Measurements from ENCODE around the gene ARL5A. TPM values are rescaled to one million over a fixed set of nuclear protein-coding genes. Genes with fewer than 3 reads are reported as not detected.

ARL5A gene
- total RNA-seq, 4 donors from 2014 or later, result 44.2 to 63.5 (median 55.0) TPM

DNA sequence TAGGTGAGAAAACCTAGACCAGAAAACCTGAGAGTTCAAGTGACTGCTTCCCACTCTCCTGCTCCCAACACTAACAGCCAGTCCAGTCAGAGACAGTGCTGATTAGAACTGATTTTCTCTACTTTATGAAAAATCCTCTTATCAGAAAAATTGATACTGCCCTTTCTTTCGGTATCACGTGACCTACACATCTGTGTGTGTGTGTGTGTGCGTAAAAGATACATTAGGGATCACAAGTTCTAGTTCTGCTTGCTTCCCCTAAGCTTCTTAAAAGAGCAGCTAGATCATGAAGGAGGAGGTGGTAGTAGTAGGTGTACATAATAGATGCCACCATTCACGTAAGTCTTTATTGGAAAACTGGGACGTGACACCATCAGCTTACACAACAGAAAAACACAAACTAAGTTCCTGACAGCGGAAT, 1.5 kb downstream of the ARL5A start:
- DNase-seq (ENCODE audit: low spot score), result no peak
- ATAC-seq (ENCODE audit: low FRiP score), result no peak
- TF ChIP-seq, protein P1, sequence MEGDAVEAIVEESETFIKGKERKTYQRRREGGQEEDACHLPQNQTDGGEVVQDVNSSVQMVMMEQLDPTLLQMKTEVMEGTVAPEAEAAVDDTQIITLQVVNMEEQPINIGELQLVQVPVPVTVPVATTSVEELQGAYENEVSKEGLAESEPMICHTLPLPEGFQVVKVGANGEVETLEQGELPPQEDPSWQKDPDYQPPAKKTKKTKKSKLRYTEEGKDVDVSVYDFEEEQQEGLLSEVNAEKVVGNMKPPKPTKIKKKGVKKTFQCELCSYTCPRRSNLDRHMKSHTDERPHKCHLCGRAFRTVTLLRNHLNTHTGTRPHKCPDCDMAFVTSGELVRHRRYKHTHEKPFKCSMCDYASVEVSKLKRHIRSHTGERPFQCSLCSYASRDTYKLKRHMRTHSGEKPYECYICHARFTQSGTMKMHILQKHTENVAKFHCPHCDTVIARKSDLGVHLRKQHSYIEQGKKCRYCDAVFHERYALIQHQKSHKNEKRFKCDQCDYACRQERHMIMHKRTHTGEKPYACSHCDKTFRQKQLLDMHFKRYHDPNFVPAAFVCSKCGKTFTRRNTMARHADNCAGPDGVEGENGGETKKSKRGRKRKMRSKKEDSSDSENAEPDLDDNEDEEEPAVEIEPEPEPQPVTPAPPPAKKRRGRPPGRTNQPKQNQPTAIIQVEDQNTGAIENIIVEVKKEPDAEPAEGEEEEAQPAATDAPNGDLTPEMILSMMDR (IDR thresholded peaks at IDR 0.05), result no peak

DNA sequence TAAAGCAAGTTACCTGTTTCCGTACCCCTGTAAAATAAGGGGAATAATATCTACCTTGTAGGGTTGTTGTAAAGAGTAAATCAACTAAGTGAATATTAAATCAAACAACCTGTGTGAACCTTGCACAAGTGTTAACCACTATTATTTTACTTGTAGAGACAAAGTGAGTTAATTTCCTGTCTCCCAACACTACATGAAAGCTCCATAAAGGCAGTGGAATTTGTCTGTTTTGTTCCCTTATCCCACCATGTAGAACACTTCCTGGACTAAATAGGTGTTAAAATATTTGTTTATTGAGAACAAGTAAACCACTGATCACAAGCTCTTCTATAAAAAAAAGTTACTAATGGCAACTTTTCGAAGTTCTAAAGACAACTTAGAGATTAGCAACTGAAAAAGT, 3.3 kb downstream of the ARL5A start:
- no peak for ATAC-seq (ENCODE audit: low FRiP score)

DNA sequence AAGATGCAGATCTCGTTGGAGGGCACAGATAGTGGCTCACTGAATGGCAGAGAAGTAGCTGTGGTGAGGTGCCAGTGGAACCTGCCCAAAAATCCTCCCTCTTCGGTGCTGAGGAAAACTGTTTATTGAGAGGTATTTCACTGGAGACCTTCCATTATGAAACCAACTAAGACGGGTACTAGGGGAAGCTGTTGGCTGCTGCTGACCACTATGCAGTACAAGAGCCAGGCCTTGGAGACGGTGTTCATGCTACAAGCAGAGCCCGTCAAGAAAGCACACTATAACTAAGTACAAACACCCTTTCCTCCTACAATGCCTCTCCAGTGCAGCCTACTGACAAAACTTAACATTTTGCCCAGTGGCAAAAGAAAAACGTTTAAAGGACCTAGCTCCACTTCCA, 4.6 kb downstream of the ARL5A start:
- no peak for DNase-seq (ENCODE audit: low spot score)
- TF ChIP-seq, protein P1 (IDR thresholded peaks at IDR 0.05), result no peak
- no peak for ATAC-seq (ENCODE audit: low FRiP score)

More for the DNA sequence above, 3.3 kb downstream of the ARL5A start:
- DNase-seq (ENCODE audit: low spot score), result no peak
- TF ChIP-seq, protein P1 (IDR thresholded peaks at IDR 0.05), result no peak

DNA sequence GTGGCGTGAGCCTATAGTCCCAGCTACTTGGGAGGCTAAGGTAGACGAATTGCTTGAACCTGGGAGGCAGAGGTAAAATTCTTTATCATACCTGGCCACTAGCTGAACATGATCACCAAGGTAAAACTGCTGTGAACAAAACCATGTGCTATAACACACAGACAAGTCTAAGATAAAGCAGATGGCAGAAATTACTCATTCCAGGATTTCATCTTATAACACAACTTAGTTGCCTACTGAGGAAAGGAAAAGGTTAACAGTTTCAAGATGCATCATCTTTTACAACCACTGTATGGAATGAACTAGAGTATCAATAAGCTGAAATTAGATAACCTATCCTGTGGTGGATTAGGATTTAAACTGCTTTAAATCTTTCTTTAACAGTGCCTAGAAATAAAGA, 8.3 kb downstream of the ARL5A start:
- DNase-seq (ENCODE audit: low spot score), result no peak
- TF ChIP-seq, protein P1 (IDR thresholded peaks at IDR 0.05), result no peak
- ATAC-seq (ENCODE audit: low FRiP score), result no peak

DNA sequence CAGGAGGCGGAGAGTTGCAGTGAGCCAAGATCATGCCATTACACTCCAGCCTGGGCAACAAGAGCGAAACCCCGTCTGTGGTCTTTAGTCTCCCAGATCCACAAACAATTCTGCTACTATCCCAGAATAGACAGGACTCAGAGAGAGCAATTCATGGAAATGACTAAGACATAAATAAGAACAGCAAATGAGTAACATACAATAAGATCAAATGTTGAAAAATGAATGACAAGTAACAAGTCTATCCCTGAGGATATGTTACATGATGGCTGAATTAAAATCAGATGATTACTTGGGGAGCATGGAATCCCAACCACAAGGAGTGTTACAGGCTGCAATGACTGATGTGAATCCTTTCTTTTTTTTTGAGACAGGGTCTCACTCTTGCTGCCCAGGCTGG, 10.3 kb downstream of the ARL5A start:
- DNase-seq (ENCODE audit: low spot score) (no peak), ATAC-seq (ENCODE audit: low FRiP score) (no peak)
- TF ChIP-seq, protein P1 (IDR thresholded peaks at IDR 0.05), result no peak

DNA sequence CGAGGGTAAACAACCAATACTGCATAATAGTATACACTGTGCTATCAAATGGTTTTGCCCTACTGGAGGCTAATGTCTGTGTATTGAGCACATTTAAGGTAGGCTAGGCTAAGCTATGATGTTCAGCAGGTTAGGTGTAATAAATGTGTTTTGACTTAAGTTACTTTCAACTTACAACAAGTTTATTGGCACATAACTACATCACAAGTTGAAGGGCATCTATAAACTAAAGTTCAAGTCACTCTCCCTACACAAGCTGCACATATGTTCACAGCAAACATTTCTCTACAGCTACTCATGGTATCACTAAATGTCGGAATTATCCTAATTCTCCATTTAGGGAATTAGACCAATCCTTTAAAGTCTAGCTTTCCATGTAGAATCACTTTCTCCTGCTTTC, 11.4 kb downstream of the ARL5A start:
- ATAC-seq (ENCODE audit: low FRiP score), result no peak
- DNase-seq (ENCODE audit: low spot score), result no peak
- TF ChIP-seq, protein P1 (IDR thresholded peaks at IDR 0.05), result no peak

DNA sequence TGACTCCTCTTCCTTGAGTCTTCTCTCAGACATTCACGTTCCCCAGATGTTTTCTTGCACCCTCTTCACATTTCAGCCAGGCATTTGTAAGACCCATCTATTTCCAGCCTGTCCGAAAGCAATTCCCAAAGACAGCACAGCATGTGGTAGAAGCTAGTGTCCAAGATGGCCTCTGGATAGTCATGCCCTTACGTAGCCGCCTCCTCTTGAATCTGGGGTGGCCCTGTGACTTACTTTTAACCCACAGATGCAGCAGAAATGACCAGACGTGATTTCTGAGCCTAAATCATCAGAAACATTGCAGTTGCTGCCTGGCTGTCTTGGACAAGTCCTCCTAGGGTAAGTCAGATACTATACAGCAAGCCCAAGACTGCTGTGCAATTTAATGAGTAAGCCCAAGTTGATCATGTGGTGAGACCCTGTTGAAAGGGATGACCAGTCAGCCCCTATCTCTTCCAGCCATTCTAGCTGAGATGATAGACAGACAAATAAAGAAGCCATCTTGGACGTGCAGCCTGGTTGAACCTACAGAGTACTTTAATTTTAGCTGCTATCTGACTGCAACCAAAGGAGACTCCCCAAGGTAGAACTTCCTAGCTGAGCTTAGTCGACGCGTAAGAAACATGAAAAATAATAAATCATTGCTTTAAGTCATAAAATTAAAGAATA, 12.3 kb downstream of the ARL5A start:
- DNase-seq (ENCODE audit: low spot score) (no peak), ATAC-seq (ENCODE audit: low FRiP score) (no peak)
- TF ChIP-seq, protein P1 (IDR thresholded peaks at IDR 0.05), result no peak
